ENCODE results near the gene CSAG2.

DNA sequence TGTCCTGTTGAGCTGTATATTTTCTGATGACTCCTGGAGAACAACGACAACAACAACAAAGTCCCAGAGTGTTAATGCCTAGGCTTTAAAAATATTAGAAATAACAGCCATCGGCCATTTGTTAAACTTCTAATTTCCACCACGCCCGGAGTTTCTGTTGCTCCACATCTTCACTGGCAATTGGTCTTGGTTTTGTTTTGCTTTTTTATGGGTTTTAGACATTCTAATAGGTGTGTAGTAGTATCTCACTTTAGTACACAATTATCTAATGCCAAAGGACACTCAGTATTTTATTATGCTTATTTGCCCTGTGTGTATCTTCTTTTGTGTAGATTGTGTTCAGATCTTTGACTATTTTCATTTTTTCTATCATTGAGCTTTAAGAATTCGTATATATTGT lies 29.5 kb upstream of the CSAG2 start:
- TF ChIP-seq, protein P1, sequence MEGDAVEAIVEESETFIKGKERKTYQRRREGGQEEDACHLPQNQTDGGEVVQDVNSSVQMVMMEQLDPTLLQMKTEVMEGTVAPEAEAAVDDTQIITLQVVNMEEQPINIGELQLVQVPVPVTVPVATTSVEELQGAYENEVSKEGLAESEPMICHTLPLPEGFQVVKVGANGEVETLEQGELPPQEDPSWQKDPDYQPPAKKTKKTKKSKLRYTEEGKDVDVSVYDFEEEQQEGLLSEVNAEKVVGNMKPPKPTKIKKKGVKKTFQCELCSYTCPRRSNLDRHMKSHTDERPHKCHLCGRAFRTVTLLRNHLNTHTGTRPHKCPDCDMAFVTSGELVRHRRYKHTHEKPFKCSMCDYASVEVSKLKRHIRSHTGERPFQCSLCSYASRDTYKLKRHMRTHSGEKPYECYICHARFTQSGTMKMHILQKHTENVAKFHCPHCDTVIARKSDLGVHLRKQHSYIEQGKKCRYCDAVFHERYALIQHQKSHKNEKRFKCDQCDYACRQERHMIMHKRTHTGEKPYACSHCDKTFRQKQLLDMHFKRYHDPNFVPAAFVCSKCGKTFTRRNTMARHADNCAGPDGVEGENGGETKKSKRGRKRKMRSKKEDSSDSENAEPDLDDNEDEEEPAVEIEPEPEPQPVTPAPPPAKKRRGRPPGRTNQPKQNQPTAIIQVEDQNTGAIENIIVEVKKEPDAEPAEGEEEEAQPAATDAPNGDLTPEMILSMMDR (conservative IDR thresholded peaks at IDR 0.05 in 1 of 2, IDR thresholded peaks at IDR 0.05 in 1 of 2; ENCODE audit: extremely low read depth in 1 of 2, insufficient read depth in 1 of 2, low read depth in 1 of 2, low read length in 2 of 2), result no peak
- TF ChIP-seq EZH2 (IDR thresholded peaks at IDR 0.05; ENCODE audit: borderline replicate concordance, low read length), result no peak
